ENCODE results near the gene TTLL11.

Gene TTLL11

DNA sequence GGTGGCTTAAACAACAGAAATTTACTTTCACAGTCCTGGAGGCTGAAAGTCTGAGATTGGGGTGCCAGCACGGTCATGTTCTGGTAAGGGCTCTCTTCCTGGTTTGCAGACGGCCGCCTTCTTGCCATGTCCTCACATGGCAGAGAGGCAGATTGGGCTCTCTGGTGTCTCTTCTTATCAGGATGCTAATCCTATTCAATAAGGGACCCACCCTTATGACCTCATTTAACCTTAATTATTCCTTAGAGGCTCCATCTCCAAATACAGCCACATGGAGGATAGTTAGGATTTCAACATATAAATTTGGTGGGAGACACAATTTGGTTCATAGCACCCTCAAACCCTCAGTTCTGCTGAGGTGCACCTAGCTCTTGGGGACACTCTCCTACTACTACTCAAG, 261.2 kb downstream of the TTLL11 start:
- DNase-seq (ENCODE audit: low read depth): no peak

DNA sequence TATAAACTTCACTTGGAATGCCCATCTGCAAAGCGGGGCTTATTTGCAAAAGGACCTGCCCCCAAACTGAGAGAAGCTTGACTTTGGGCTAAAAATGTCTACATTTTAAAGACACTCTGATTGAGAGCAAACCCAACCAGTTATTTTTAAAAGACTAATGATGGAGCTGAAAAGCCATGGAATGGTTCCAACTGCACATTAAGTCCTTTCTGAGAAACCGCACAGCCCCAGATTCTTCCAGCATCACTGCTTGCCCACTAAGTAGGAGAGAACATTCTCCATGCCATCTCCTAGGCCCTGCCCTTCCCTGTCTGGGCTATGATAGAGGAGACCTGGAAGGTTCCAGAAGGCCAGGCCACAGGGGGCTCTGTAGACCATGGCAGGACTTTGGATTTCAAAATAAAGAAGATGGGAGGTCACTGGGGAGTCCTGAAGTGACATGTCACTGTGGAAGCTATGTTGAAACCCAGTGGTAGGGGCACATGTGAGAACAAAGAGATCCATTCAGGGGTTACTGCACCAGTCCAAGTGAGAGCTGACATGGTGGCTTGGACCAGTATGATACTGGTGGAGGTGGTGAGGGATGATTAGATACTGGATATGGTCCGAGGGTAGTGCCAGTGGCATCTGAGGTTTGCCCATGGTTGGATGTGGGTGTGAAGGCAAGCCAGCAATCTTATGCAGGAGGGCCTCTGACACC, 262.5 kb downstream of the TTLL11 start:
- DNase-seq (ENCODE audit: low read depth): peak; percentile 60

DNA sequence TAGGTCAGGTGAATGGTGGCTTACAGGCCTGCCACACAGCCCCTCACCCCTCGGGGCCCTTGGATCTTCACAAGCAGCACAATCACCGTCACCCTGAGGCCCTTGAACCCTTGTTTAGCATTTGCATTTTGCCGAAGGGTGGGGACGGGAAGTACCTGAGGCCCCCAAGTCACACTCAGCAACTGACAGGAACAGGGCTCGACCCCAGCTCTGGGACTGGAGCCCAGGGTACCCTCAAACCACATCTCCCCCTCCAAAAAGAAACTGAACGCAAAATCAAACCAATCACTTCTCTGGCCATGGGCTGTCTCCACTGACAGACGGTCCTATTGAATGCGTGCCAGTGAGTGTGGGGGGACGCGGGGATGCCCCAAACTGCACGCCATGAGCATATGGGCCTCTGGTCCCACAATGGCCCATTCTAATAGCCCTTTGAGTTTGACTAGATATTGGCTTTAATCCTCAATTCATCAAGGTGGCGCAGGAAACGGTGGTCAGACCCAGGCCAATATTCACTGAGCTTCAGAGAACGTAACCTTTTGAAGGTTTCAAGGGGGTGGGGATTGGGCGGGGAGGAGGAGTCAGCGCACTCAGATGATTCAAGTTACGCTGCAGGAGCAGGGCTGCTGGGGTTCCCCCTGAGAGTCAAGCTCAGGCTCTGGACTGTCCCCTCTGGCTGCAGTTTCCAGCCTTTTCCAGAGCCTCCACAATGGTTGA, 265.7 kb downstream of the TTLL11 start:
- DNase-seq (ENCODE audit: low read depth): no peak

DNA sequence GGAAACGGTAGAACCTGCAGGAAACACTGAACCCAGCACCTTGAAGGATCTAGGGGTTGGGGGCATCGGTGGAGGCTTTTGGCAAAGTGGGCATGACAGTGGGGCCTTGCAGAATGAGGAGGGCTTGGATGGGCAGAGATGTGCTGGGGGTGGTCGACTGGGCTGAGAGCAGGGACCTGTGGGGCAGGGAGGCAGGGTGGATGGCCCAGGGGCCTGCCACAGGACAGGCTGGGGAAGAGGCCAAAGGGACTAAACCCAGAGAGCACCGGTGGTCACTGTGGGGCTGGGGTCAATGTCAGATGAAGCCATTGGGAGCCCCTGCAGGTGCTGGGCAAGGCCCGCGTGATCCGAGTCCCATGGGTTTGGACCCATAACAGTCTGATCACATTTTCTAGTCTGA, 266.4 kb downstream of the TTLL11 start:
- DNase-seq (ENCODE audit: low read depth): no peak

DNA sequence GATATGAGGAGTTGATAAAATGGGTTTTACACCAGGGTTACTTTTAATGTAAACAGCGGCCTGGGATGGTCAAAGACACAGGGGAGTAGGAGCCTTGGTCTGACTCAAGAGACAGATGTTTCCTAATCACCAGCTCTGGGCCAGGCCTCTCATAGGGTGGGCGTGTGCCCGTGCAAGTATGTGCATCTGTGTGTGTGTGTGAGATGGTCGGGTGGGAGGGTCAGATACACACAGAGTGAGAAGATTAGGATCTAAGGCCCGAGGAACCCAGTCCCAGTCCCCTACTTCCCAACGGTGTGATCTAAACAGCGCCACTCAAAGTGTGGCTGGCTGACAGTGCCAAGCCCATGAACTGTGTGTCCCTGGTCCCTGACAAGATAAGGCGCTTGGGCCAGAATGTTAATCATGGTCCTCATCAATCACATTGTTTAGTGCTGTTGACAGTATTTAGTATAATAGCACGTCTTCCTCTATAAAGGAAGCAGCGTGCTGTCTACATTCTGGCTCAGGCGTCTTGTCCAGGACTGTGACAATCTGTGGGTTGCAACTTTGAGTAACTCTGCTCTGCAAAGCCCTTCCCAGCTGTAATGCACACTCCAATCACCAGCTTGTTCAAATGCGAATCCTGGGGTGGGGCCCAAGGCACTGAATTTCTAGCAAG, 267.9 kb downstream of the TTLL11 start:
- no peak for DNase-seq (ENCODE audit: low read depth)

DNA sequence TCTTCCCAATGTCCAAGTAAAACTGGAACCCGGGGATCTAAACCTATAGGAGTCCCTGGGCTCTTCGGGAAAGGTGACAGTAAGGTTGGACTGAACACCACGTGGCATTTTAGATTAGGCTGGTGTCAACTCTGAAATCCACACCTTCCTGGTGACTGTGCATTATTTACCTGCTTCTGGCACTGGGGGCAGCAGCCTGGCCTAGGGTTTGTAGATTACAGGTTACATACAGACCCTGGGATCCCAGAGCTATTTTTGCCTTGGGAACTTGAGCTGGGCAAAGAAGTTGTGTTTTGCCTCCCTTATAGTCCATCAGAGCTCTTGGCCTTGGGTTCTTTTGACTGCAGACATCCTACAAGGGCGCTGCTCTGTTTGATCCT, 268.5 kb downstream of the TTLL11 start:
- no peak for DNase-seq (ENCODE audit: low read depth)

DNA sequence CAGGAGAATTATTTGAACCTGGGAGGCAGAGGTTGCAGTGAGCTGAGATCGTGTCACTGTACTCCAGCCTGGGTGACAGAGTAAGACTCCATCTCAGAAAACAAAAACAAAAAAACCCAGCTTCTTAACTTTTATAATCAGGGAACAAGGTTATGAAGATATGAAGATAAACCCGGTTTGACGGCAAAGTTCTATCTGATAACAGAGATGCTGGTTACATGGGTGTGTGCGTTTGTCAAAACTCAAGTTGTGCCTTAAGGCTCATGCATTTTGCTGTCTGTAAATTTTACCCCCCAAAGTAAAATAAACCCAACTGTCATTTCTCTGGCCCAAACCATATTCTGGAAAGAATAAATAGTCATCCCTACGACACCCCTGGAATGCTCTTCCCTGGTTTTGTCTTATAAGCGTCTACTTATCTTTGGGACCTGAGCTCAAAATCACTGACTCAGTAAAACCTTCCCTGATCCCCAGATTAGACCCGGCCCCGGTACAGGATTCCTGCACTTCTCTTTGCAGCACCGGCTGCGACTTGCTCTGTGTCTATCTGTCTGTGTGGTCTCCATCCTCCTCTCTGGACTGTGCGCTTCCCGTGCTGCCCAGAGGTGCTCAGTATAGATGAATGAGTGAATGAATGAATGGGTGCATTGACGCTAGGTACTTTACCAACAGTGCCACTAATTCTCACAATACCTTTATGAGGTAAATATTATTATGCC, 269.5 kb downstream of the TTLL11 start:
- no peak for DNase-seq (ENCODE audit: low read depth)

DNA sequence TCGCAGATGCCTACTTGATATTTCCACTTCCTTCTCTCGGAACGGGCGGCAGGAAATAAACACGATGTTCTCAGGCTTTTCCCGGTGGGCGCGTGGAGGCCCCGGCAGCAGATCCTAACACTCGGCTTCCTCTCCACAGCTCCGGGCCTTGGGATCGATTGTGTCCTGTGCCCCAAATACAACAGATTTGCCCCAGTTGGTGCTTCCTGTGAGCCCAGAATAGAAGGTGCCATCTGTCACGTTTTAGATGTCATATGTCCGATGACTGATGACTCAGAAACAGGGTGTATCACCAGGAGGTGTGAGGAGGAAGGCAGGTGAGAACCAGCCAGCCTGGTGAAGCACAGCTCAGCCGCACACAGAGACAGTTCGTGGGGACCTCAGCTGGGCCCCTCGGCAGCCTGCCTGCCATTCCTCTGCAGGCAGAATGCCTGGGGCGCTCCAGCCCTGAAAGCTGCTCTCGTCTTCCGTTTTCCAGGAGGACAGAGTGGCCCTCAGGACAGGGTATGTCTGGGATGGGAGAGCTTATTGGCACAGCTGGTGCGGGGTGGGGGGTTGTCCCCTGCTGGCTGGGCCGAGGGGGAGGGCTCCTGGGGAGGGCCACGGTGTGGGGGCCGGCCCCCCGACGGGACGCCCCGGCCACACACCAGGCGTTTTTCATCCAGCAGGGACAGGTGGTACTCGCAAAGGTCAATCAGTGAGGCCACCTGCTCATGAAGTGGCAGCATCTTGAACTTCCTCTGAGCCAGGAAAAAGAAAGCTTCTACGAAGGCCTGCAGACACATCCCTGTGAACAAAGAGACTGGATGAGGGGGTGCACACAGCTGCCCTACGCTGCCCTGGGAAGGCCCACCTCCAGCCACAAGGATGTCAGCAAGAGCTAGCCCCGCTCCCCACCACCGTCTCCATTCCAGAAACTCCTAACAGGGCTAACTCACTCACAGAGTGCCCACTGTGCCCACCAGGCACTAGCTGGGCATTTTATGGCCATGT, 270.7 kb downstream of the TTLL11 start:
- DNase-seq (ENCODE audit: low read depth): no peak

DNA sequence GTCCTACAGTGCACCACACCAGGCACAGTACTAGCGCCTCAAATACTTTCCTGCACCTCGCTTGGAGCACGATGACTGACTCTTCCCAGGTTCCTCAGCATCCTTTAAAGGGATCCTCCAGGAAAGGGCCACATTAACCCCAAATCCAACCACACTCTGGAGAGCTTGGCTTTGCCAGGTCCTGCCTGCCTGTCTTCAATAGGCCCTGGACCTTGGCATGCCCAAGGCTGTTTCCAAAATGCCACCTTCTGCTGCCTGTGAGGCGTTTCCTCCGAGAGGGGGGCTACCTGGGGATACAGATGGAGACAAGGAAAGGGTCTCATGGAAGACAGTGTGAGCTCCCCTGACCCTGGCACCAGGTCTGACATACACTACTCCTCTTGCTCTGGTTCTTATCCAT, 271.8 kb downstream of the TTLL11 start:
- DNase-seq (ENCODE audit: low read depth): no peak

DNA sequence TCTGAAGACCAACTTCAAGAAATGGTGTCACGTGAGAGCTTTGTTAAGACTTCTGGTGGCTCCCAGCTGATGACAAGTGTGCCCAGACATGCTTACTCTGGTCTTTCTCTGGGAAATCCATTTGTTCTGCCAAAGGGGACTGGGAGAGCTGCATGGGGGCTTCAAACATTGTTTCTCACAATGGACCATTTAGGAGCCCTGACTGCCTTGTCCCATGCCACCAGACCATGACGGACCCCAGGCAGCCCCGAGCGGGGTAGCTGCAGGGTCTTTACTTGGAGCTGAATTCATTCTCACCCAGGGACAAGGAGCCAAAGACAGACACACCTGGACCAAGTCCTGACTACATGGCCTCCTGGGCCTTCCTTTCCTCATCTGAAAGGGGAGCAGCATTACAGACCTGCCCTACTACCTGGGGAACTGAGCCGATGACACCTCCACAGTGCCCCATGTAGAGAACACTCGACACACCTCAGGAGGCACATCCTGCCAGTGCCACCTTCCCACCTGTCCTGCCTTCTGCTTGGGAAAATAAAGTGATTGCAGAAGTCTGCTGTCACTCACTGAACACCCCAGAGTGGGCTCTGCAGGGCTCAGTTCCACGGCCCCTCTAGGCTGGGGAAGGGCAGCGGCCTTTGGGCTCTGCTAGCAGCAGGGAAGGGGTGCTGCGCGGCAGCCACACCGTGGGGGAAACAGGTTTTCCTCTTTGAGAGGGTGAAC, 272.7 kb downstream of the TTLL11 start:
- DNase-seq (ENCODE audit: low read depth): no peak

DNA sequence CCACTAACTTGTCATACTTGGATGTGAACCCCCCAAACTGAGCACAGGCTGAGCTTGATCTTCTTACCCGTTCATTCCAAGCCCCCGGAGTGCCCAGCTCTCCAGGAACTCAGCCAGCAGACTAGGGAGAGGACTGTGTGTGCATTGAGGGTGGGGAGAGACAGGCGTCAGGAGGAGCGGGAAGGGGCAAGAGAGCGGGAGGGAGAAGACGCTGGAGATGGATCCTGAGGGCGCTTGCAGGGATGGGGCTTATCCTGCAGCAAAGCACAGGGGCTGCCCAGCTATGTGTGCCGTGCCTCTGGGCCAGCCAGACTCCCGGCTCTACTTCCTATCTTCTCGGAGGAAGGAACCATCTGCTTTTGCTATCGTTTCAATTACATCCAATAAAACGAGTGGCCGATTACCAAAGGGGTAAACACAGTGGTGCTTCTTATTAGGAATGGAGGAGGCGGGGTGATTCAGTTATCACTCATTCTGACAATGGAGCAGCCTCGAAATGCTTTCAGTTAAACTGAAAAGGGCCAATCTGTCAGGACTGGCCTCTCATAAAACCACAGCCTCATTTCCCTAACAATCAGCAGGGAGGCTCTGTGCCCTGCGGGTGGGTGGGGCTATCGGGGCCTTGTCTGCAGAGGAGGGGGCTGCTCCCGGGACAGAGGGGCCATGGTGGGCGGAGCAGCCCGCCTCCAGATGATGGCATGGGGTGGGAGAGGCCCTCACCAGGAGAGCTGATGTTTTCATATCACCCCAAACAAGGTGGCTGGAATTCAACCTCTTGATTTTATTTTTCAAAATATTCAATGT, 273.5 kb downstream of the TTLL11 start:
- DNase-seq (ENCODE audit: low read depth): peak; percentile 67

DNA sequence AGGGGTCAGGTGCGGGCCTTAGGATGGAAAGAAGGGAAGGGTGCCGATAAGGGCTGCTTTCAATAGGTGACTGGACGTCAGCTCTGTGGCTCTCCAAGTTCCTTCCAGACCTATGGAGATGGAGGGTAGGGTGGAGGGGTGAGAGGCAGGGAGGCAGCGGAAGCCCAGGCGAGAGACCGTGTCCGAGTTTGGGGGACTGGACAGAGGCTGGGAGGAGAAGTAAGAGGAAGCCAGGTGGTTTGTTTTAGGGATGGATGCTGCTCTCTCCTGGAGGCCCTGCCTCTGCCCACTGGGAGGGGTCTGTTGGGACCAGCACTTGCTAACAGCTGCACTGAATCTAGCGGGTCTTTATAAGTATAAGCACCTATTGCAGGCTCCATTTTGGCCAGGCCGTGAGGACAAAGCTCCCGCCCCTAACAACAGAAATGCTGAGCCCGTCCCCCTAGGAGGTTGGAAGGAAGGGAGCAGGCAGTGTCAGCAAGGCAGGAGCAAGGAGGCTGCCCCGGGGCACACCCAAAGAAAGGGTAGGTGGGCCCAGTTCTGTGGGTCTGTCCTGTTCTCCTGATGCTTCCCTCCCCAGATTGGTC, 274.2 kb downstream of the TTLL11 start:
- no peak for DNase-seq (ENCODE audit: low read depth)

DNA sequence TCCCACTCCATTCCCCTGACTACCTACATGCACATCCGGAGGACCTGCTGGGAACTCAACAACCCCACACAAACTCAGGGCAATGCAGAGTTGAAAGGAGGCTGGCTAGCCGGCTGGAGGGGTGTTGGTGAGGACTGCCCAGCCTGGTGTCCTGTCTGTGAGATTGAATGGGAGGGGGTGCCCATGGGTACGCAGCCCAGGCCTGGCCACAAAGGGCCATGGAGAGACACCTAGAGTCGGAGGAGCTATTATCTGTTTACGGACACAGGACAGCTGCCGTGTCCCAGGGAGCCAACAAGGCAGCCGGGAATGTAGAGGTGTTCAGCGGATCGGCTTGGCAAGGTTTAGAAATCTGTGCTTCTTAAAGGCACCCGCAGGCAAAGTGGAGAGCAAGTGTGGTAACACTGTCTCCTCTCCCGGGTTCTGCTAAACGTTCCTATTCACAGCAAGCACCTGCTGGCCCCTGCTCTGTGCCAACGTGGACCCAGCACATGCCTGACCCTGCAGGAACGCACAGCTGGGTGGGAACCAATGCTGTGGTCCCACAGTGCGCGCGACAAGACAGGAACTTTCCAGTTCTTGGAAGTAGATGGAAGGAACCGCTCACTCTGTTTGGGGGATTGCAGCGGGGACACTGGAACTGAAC, 275.0 kb downstream of the TTLL11 start:
- DNase-seq (ENCODE audit: low read depth): no peak

DNA sequence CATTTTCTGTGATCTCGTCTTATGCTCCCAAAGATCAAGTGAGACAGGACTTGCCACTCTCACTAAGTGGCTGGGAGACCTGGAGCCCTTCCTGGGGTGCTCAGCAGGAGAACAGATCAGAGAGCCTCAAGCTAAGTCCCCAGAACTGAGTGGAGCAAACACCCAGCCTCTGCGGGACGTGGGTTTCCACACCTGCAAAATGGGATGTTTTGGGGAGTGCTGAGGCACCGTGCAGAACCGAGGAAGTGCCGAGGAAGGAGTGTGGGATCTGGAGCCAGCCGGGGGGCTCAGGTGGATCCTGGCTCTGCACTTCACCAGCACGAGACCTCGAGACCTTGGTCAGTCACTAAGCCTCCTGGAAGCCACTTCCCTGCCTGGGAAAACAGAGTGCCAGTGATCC, 275.6 kb downstream of the TTLL11 start:
- DNase-seq (ENCODE audit: low read depth): no peak

DNA sequence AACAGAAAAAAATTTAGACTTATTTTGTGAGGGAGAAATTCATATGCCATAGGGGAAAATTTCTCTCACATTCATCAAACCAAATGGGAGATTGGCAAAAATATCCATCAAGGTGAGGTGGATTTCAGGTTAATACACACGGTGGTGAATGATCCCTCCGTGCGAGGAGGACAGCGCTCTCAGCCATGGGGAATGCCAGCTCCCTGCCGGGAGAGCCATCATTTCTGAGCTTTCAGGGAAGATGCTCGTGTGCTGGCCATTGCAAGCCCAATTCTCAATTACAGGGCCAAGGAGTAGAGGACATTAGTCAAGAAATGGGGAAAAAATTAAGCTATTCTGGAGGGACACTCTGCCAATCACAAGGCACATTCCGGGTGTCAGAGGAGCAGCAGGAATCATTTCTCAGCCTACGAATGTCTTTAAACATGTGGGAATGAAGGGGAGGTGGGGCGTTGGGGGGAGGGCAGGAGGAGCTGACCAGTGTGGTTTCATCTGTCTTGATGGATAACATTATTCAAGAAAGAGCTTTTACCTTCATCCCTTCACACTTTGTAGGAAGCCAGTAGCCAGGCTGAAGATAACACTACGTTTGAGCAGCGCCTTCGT, 276.2 kb downstream of the TTLL11 start:
- no peak for DNase-seq (ENCODE audit: low read depth)

DNA sequence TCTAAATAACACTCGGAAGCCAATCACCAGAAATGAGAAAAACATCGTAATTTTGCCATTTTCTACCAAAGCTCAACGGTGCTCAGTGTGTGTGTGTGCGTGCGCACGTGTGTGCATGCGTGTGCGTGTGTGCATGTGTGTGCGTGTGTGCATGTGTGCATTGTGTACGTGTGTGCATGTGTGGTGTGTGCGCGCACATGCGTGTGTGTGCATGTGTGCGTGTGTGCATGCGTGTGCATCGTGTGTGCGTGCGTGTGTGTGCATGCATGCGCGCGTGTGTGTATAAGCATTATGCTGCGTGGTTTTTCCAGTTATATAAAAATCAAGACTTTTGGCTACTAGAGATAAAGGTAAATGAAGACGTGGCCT, 276.7 kb downstream of the TTLL11 start:
- no peak for DNase-seq (ENCODE audit: low read depth)

DNA sequence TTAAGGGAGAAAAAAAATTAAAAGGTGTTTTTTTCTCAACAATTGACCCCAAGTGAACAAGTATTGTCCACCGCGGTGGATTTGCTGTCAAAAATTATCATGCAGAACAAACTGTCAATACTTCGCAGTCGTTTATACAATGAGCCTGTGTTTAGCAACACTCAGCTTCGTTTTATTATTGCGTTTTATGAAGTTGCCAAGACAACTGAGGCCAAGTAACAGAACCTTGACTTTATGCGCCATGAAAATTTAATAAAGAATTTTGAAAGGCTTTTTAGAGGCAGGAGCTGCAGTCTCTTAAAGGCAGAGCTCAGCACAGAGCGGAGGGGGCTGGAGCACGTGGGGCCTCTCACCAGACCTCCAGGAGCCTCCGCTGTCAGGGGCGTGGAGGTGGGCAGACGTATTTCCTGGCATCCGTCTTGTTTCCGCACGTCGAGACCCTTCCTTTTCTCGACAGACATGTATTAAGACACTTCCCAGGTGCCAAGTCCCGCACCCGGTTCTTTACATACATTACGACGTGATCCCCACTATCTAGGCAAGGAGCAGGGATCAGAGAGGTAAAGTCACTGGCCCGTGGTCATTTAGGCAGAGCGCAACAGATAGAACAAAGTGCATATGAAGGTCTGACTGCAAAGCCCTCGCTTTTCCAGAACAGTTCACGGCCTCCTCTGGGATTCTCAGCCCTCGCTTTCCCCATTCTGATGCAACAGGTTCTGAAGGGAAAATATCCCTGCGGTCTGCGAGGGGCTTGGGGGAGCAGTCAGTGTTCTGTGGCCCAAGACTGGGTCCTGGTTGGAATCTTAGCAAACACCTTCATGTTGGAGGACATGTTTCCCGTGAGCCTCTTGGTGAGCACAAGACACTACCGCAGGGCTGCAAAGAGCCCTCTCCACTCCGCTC, 277.3 kb downstream of the TTLL11 start:
- DNase-seq (ENCODE audit: low read depth): no peak

DNA sequence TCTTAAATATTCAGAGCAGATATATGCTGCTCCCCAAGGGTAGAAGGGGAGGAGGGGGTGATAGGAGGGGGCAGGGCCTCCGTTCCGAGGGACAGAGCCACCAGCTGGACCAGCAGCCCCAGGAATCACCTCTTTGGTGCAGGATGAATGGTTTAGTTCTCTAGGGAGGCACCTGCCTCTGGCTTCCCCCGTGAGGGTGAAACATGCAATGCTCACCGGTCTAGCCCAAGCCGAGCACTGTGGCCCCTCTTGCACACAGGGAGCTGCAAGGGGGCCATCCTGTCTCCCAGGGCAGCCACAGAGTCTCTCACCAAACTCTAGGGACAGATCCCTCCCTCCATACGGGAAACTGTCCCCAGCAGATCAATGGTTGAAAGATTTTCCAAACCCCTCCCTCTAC, 278.0 kb downstream of the TTLL11 start:
- no peak for DNase-seq (ENCODE audit: low read depth)

Data from EH (cell line).